H1 (cell line): Measurements from ENCODE around the gene KLHDC10. TPM values are rescaled to one million over a fixed set of nuclear protein-coding genes. Genes with fewer than 3 reads are reported as not detected.

Experiments used
- CTCF ChIA-PET: fragments of 300-600 bp; sonication (Branson Sonifier 250); formaldehyde crosslinking; loops from one replicate; lab custom pipeline; 2021; ENCODE audit not compliant: partially characterized antibody; lab: Charles Lee
- POLR2A ChIA-PET: fragments of 300-600 bp; sonication (Branson Sonifier 250); formaldehyde crosslinking; loops from one replicate; lab custom pipeline; 2021; ENCODE audit warnings: inconsistent platforms; ENCODE audit not compliant: partially characterized antibody; lab: Charles Lee
- DNase-seq, 2 experiments: peaks; one replicate each; pipeline versions ENCODE4 v3.0.0 to v3.0.0-alpha.2; 2010 to 2022; ENCODE audit warnings: low spot score in 2 of 2, low read depth in 1 of 2, mixed read lengths in 1 of 2
- FAIRE-seq: peaks from 2 replicates; lab custom pipeline; 2011; peaks lifted over from hg19 to GRCh38; lab: Jason Lieb, UNC
- H2AFZ ChIP-seq: 2 replicates; pipeline ENCODE4 v1.8.1; 2012; ENCODE audit warnings: low read length, inconsistent platforms
- H2AK5ac ChIP-seq: 2 replicates; pipeline ENCODE4 v1.6.1; 2013; ENCODE audit warnings: low read depth, low read length
- H2BK120ac ChIP-seq: replicated peaks from 2 replicates; pipeline ENCODE3; 2013; ENCODE audit warnings: low read depth, low read length, inconsistent platforms
- H2BK12ac ChIP-seq: 2 replicates; pipeline ENCODE4 v1.6.1; 2013; ENCODE audit warnings: low read depth, low read length
- H2BK15ac ChIP-seq: 2 replicates; pipeline ENCODE4 v1.6.1; 2013; ENCODE audit warnings: low read length
- H2BK20ac ChIP-seq: 2 replicates; pipeline ENCODE4 v1.6.1; 2013; ENCODE audit warnings: low read length
- H2BK5ac ChIP-seq: 2 replicates; pipeline ENCODE4 v1.6.1; 2013; ENCODE audit warnings: low read depth, low read length
- H3K14ac ChIP-seq: 2 replicates; pipeline ENCODE4 v1.6.1; 2013; ENCODE audit warnings: inconsistent platforms; ENCODE audit not compliant: insufficient read length
- H3K18ac ChIP-seq: 2 replicates; pipeline ENCODE4 v1.6.1; 2013; ENCODE audit warnings: low read length; ENCODE audit errors: extremely low read depth
- H3K23ac ChIP-seq: 2 replicates; pipeline ENCODE4 v1.6.1; 2013; ENCODE audit warnings: inconsistent platforms; ENCODE audit not compliant: insufficient read length
- H3K23me2 ChIP-seq: 2 replicates; pipeline ENCODE4 v1.6.1; 2013; ENCODE audit warnings: low read depth, low read length
- H3K27ac ChIP-seq: 2 replicates; pipeline ENCODE4 v1.6.1; 2011; ENCODE audit warnings: low read depth, low read length, inconsistent platforms
- H3K27me3 ChIP-seq, 4 experiments: replicated peaks in 1 of 4; 1 replicate in 1 of 4; 2 replicates in 3 of 4; pipeline versions ENCODE4 v1.6.1 to v1.8.1; 2011 to 2013; ENCODE audit warnings: low read length in 3 of 4, mild to moderate bottlenecking in 3 of 4, inconsistent platforms in 2 of 4, mixed read lengths in 2 of 4, moderate library complexity in 1 of 4; ENCODE audit not compliant: control insufficient read depth in 3 of 4, insufficient read depth in 3 of 4; ENCODE audit errors: extremely low read depth in 1 of 4
- H3K36me3 ChIP-seq, 4 experiments: 2 replicates each; pipeline versions ENCODE4 v1.6.1 to v1.8.1; 2011 to 2013; ENCODE audit warnings: mild to moderate bottlenecking in 4 of 4, low read length in 3 of 4, moderate library complexity in 2 of 4, control low read depth in 1 of 4, inconsistent platforms in 1 of 4; ENCODE audit not compliant: insufficient read depth in 4 of 4, control insufficient read depth in 2 of 4
- H3K4ac ChIP-seq: replicated peaks from 2 replicates; pipeline ENCODE3; 2013; ENCODE audit warnings: low read length, low read depth, mixed read lengths, inconsistent platforms; ENCODE audit not compliant: insufficient read length
- H3K4me1 ChIP-seq, 4 experiments: replicated peaks in 1 of 4; 1 replicate in 1 of 4; 2 replicates in 3 of 4; pipeline versions ENCODE4 v1.6.1 to v1.8.1; 2011 to 2013; ENCODE audit warnings: low read length in 3 of 4, inconsistent platforms in 2 of 4, mixed read lengths in 1 of 4; ENCODE audit not compliant: insufficient read depth in 4 of 4, control insufficient read depth in 3 of 4
- H3K4me2 ChIP-seq, 2 experiments: 2 replicates each; pipeline versions ENCODE4 v1.6.1 to v1.8.1; 2011 to 2013; ENCODE audit warnings: low read depth in 2 of 2, low read length in 2 of 2, control low read depth in 1 of 2, inconsistent platforms in 1 of 2, mild to moderate bottlenecking in 1 of 2; ENCODE audit not compliant: insufficient read depth in 1 of 2
- H3K4me3 ChIP-seq, 4 experiments: fragments of 200-600, 300-600 bp in 1 of 4; sonication (generic), shearing (Covaris generic), sonication (Bioruptor Twin) in 1 of 4; 2 replicates each; pipeline versions ENCODE4 v1.5.1 to v1.8.1; 2011 to 2016; ENCODE audit warnings: low read length in 4 of 4, low read depth in 3 of 4, control low read depth in 2 of 4, inconsistent platforms in 2 of 4, mild to moderate bottlenecking in 2 of 4, mixed read lengths in 1 of 4, moderate library complexity in 1 of 4; ENCODE audit not compliant: insufficient read depth in 2 of 4; ENCODE audit errors: extremely low read depth in 1 of 4
- H3K56ac ChIP-seq: replicated peaks from 2 replicates; pipeline ENCODE3; 2013; ENCODE audit warnings: low read depth, mild to moderate bottlenecking, mixed read lengths, low read length, inconsistent platforms; ENCODE audit not compliant: insufficient read length
- H3K79me1 ChIP-seq: 2 replicates; pipeline ENCODE4 v1.6.1; 2013; ENCODE audit warnings: low read depth, low read length, control low read depth
- H3K79me2 ChIP-seq, 2 experiments: 2 replicates each; pipeline versions ENCODE4 v1.6.1 to v1.8.1; 2012 to 2013; ENCODE audit warnings: low read length in 2 of 2, mild to moderate bottlenecking in 2 of 2, inconsistent platforms in 1 of 2; ENCODE audit not compliant: insufficient read depth in 2 of 2, control insufficient read depth in 1 of 2
- H3K9ac ChIP-seq, 4 experiments: replicated peaks in 1 of 4; 1 replicate in 1 of 4; 2 replicates in 3 of 4; pipeline versions ENCODE4 v1.6.1 to v1.8.1; 2011 to 2013; ENCODE audit warnings: low read depth in 3 of 4, low read length in 3 of 4, control low read depth in 2 of 4, mild to moderate bottlenecking in 2 of 4, moderate library complexity in 2 of 4, inconsistent platforms in 1 of 4; ENCODE audit errors: extremely low read depth in 1 of 4
- H3K9me3 ChIP-seq, 2 experiments: 2 replicates each; pipeline versions ENCODE4 v1.6.1 to v1.8.1; 2012 to 2013; ENCODE audit warnings: mild to moderate bottlenecking in 2 of 2, moderate library complexity in 2 of 2, control low read depth in 1 of 2, inconsistent platforms in 1 of 2, low read depth in 1 of 2, low read length in 1 of 2, mixed read lengths in 1 of 2; ENCODE audit not compliant: insufficient read depth in 2 of 2
- H4K20me1 ChIP-seq, 2 experiments: replicated peaks in 1 of 2; 2 replicates each; pipeline versions ENCODE3 to v1.8.1; 2011 to 2013; ENCODE audit warnings: inconsistent platforms in 2 of 2, low read length in 2 of 2, mild to moderate bottlenecking in 1 of 2; ENCODE audit not compliant: insufficient read depth in 2 of 2, control insufficient read depth in 1 of 2
- H4K5ac ChIP-seq: 2 replicates; pipeline ENCODE4 v1.6.1; 2013; ENCODE audit warnings: low read length, low read depth, mixed read lengths, inconsistent platforms; ENCODE audit not compliant: insufficient read length
- H4K8ac ChIP-seq: 2 replicates; pipeline ENCODE4 v1.8.0; 2013; ENCODE audit warnings: mild to moderate bottlenecking, moderate library complexity, low read length, inconsistent platforms; ENCODE audit not compliant: insufficient read depth; ENCODE audit errors: extremely low read depth
- H4K91ac ChIP-seq: replicated peaks from 2 replicates; pipeline ENCODE3; 2013; ENCODE audit warnings: low read length, mixed read lengths, inconsistent platforms; ENCODE audit not compliant: insufficient read length
- ATF3 ChIP-seq: IDR thresholded peaks from 2 replicates; pipeline ENCODE4 v1.6.1; 2011; ENCODE audit warnings: low read depth, mild to moderate bottlenecking, low read length; ENCODE audit not compliant: insufficient read depth
- BCL11A ChIP-seq, 2 experiments: IDR thresholded peaks; one replicate each; pipeline ENCODE4 v1.6.1; 2011; ENCODE audit warnings: low read depth in 2 of 2, low read length in 2 of 2, mild to moderate bottlenecking in 2 of 2
- HDAC2 ChIP-seq, 2 experiments: fragments of 300-600 bp in 1 of 2; sonication (generic) in 1 of 2; IDR thresholded peaks; 2 replicates each; pipeline ENCODE4 v1.6.1; 2011 to 2012; ENCODE audit warnings: low read depth in 2 of 2, low read length in 2 of 2, mild to moderate bottlenecking in 2 of 2, moderate library complexity in 2 of 2, borderline replicate concordance in 1 of 2, inconsistent platforms in 1 of 2
- KDM1A ChIP-seq: fragments of 200-600, 300-600 bp; sonication (generic); IDR thresholded peaks from 2 replicates; pipeline ENCODE4 v1.7.1; 2016; ENCODE audit warnings: mild to moderate bottlenecking, low read length, borderline replicate concordance
- MAX ChIP-seq: IDR thresholded peaks from 2 replicates; pipeline ENCODE4 v1.6.1; 2012; ENCODE audit warnings: inconsistent platforms
- NRF1 ChIP-seq: IDR thresholded peaks from 2 replicates; pipeline ENCODE4 v1.6.1; 2011; ENCODE audit warnings: mild to moderate bottlenecking, low read depth, low read length, improper control_type of control experiment
- POU5F1 ChIP-seq: IDR thresholded peaks from 2 replicates; pipeline ENCODE4 v1.6.1; 2011; ENCODE audit warnings: low read depth, mild to moderate bottlenecking, low read length, moderate library complexity
- RXRA ChIP-seq: IDR thresholded peaks from 2 replicates; pipeline ENCODE4 v1.6.1; 2011; ENCODE audit warnings: low read depth, mild to moderate bottlenecking, low read length, moderate library complexity; ENCODE audit not compliant: insufficient read depth
- SP1 ChIP-seq: IDR thresholded peaks from 2 replicates; pipeline ENCODE4 v1.6.1; 2011; ENCODE audit warnings: low read depth, low read length
- USF2 ChIP-seq: IDR thresholded peaks from 2 replicates; pipeline ENCODE4 v1.6.1; 2011; ENCODE audit warnings: low read length, improper control_type of control experiment
- ZNF274 ChIP-seq: IDR thresholded peaks from 2 replicates; pipeline ENCODE4 v1.7.0; 2012; ENCODE audit warnings: low read length, borderline replicate concordance; ENCODE audit errors: extremely low read depth
- polyA plus RNA-seq, 7 experiments: library from polyadenylated mRNA; depleted of rRNA in 3 of 7; stranded (reverse) in 5 of 7; unstranded in 2 of 7; fragments of >200 nt in 5 of 7; fragments of 200-250 nt in 2 of 7; gene quantifications; 1 replicate in 5 of 7; 2 replicates in 1 of 7; 4 replicates in 1 of 7; pipeline versions ENCODE4 v1.2.1 to v1.2.3, GENCODE V29; 2011 to 2013; ENCODE audit warnings: missing spikeins in 2 of 7, mixed read lengths in 2 of 7
- total RNA-seq: library from RNA; stranded (reverse); fragmentation: NEBNext Ultra II Directional; extraction: Animal tissue kit (Norgen Biotek cat#: 25700); gene quantifications from 2 replicates; pipeline ENCODE4 v1.2.1, GENCODE V29; 2021

The KLHDC10 gene
- total and polyA plus RNA-seq, 2 of the 8 experiments (the other 6 are each of a cell fraction or from before 2014, with no cell fraction given), result 6.6 to 14.5 TPM

- FAIRE-seq (no peak), DNase-seq (no peak)
- Histone ChIP-seq H4K5ac (no peak overlapping the region), H3K23me2 (no peaks in the 10 kb centered on the region), H2BK15ac (no peak overlapping the region), H3K79me1 (no peaks in the 10 kb centered on the region; the same call in 1 of the 2 replicates), H2BK12ac (no peak overlapping the region), H3K27me3 (no peaks in the 10 kb centered on the region; a peak in 1 of 7 replicates), H2AFZ (no peak overlapping the region), H3K23ac (no peak overlapping the region), H3K56ac (no peak overlapping the region), H2BK20ac (no peak overlapping the region), H3K4ac (no peak overlapping the region), H3K9me3 (no peaks in the 10 kb centered on the region), H3K18ac (no peak overlapping the region), H4K91ac (no peak overlapping the region), H3K36me3 (no peaks in the 10 kb centered on the region), H3K14ac (no peak overlapping the region), H4K20me1 (peaks cover 0 to 3% of the 10 kb centered on the region in 2 experiments), H4K8ac (no peak overlapping the region), H3K79me2 (peaks cover 0 to 5% of the 10 kb centered on the region in 2 experiments; a peak in 1 of 4 replicates), H2AK5ac (no peak overlapping the region), H3K4me3 (no peak overlapping the region), H3K4me2 (no peak overlapping the region), H3K4me1 (no peaks in the 10 kb centered on the region), H2BK120ac (no peak overlapping the region), H3K9ac (no peak overlapping the region), H3K27ac (no peak overlapping the region), H2BK5ac (no peak overlapping the region)
- TF ChIP-seq ZNF274 (no peak), HDAC2 (IDR thresholded peaks at IDR 0.05; ENCODE audit: borderline replicate concordance in 1 of 2, low read depth in 2 of 2, low read length in 2 of 2) (no peak), USF2 (no peak), BCL11A (IDR thresholded peaks at IDR 0.05; ENCODE audit: low read depth in 2 of 2, low read length in 2 of 2) (no peak), ATF3 (no peak), MAX (no peak), NRF1 (no peak), KDM1A (no peak), POU5F1 (no peak), RXRA (no peak), SP1 (no peak)
- CTCF ChIA-PET, result interaction anchor here (1.4 kb wide), 1 partner anchor 15 kb away, joined by 4 read pairs; no protein-coding TSS in a partner anchor
- POLR2A ChIA-PET, result no interaction called here
Measured at GRCh38 chr7:130099331-130099730, 29.0 kb downstream of the KLHDC10 start.
